HT-29 (cell line): ENCODE measurements around the gene TANGO2. TPM values are rescaled to one million over a fixed set of nuclear protein-coding genes. Genes with fewer than 3 reads are reported as not detected.

Source experiments
- DNase-seq: peaks from one replicate; pipeline ENCODE4 v3.0.0-alpha.2; 2015; ENCODE audit warnings: low spot score
- total RNA-seq: library from RNA; depleted of rRNA; stranded (reverse); fragments of >200 nt; shearing (Covaris generic); gene quantifications from 2 replicates; pipeline ENCODE4 v1.2.3, GENCODE V29; 2014

TANGO2 gene
- total RNA-seq, 1 experiment from 2014 or later: 71.9 TPM

DNA sequence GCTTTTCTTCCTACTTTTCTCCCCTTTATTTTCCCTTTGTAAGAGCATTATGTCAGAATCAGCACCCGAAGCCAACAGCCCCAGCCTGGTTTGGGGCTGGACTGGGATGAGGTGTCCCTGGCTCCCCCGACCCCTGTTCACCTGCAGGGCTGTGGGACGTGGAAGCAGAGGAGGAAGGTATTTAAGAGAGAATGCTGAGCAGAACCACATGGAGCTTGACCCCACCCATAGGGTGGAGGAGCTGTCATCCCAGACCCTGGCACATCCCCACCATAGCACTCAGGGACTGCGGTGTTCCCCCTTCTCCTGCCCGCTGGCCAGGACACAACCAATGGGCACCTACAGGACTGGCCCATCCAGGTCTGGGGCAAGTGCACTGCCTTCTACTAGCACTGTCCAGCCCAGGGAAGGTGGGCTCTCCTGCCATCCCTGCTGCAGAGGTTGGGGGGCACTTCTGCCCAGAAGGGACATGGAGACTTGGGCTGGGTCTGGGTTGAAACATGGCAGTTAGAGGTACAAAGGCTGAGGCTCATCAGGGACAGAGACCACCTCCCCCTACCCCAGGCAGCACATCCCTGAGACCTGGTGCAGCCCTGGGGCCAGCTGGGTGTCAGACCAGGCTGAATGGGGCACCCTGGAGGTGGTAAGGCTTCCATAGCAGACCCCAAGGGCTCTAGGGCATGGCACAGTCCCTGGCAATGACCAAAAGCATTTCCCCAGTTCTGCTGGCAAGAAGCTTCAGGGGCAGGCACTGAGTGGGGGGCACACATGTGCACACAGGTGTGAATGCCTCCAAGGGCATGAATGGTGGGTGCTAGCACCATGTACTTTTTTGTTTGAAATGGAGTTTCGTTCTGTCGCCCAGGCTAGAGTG, 19.7 kb downstream of the TANGO2 start:
- no peak for DNase-seq

DNA sequence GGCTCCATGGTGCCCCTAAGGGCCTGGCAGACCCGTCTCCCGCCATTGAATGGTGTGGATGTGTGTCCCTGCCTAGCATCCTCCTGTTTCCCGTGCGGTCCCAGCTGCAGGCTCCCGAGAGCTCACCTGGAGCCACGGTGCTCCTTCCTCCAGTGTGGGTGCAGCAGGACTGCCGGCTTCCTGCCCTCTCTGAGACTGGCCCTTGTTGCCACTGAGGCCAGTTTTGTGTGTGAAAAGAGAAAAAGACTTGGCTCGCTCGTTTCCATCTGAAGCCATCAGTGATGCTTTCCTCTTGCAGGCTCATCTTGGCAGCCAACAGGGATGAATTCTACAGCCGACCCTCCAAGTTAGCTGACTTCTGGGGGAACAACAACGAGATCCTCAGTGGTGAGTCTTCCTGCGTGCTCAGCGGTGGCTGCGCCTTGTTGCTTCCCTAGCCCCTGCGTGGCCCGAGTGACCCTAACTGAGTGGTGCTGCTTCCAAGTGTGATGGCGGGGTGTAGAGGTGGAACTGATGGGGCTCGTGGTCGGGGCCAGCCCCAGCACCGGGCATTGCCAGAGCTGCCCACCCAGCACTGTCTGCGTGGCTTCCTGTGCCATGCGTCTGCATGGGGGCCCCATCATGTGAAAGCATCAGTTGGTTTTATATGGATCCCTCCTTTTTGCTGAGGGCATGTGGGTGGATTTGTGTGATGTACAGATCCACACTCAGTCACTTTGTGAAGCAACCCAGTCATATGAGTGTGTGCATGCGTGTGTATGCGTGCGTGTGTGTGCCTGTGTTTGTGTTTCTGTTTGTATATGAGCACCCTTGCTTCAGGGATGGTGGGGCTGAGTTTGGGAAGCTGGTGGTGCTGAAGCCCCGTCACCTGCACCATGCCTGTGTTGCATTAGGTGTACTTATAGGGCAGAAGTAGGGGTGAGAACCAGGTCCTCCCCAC, 22.4 kb downstream of the TANGO2 start:
- DNase-seq: no peak

DNA sequence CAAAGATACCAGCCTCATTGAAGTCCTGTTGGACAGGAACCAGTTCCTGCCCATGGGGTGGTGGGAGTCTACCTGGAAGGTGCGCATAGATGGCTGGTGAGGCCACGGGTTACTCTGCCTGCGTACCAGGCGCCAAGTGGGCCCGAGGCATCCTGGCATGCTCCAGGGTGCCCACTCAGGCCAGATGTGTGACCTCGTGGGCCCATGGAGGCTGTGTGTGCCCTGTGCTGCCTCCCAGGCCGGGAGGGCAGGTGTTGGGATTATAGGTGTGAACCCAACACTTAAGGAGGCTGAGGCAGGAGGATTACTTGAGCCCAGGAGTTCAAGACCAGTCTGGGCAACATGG, 23.1 kb downstream of the TANGO2 start:
- no peak for DNase-seq

DNA sequence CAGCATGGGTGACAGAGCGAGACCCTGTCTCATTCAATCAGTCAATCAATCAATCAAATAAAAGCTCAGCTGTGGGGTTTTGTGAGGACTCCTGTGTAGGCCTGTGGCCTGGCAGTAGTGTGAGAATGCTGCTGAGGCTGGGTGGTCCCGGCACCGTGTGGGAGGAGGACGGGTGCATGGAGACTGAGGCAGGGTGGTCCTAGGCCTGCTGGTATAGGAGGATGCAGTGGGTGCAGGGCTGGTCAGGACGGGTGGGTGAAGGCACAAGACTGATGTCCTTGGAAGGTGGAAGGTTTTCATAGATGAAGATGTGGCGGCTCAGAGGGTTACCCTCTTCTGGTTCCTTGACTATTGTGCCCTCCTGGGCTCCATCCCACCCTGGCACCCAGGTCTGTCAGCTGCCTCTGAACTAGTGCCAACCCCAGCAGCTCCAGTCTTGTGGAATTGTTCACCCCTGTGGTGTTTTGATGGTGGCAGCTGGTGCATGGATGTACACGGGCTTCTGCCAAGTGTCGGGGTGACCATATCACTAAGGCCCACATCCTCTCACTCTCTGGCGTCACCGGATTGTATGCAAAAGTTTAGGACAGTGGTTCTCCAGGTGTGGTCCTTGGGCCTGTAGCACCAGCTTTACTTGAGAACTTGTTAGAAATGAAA, 23.7 kb downstream of the TANGO2 start:
- DNase-seq: no peak

DNA sequence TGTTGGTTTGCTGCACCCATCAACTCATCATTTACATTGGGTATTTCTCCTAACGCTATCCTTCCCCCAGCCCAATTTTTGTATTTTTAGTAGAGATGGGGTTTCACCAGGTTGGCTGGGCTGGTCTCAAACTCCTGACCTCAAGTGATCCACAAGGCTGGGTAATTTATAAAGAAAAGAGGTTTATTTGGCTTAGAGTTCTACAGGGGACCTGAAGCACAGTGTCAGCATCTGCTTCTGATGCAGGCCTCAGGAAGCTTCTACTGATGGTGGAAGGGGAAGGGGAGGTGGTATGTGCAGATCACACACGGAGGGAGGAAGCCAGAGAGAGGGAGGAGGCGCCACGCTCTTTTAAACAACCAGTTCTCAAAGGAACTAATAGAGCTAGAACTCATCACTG, 25.8 kb downstream of the TANGO2 start:
- DNase-seq: no peak

DNA sequence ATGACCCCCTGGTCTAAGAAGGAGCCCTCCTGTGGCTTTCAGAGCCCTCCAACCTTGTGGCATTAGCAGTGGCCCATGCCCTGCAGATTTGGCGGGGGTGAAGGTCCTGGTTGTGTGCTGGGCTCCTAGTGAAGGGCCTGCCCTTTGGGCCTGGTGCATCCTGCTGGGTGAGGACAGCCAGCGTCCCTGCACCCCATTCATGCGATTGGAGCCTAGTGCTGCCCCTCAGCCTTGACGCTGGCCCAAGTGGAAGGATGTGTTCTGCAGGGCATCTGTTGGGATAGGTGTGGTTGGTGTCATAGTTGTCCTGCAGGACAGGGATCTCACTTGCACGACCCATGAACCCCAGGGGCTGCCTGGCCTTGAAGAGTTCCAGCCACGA, 31.0 kb downstream of the TANGO2 start:
- DNase-seq: no peak

DNA sequence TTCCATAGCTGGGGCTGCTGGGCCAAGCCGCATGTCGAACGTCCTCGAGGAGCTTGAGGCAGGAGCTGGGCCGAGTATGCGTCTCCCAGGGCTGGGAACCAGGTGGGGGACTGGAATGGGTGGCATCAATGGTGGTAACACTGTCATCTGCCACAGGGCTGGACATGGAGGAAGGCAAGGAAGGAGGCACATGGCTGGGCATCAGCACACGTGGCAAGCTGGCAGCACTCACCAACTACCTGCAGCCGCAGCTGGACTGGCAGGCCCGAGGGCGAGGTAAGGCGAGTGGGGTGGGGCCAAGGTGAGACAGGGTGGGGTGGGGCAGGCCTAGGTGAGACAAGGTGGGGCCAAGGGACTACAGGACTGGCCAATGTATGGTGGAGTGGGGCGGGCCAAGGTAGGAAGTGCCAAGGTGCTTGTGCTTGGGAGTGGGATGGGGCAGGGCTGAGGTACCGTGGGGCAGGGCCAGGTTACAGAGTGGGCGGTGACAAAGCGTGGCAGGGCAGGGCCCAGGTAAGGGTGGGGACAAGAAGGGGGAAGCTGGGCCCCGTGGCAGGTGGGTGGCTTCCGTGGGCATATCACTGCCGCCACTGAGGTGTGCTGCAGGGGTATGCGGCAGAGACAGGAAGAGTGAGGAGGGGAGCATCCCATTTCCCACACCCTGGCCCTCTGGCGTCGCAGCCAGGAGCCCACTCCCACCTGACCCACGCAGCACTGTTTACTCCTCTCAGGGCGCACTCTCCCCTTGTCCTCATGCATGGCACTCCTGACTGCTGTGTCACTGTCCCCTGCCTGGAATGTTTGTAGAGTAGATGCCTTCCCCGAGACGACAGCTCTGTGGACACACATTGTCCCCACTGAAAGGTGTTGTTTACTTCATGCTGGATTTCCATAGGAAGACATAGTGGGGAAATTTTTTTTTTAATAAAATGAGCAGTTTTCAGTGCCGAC, 31.7 kb downstream of the TANGO2 start:
- peak; percentile 86 for DNase-seq

DNA sequence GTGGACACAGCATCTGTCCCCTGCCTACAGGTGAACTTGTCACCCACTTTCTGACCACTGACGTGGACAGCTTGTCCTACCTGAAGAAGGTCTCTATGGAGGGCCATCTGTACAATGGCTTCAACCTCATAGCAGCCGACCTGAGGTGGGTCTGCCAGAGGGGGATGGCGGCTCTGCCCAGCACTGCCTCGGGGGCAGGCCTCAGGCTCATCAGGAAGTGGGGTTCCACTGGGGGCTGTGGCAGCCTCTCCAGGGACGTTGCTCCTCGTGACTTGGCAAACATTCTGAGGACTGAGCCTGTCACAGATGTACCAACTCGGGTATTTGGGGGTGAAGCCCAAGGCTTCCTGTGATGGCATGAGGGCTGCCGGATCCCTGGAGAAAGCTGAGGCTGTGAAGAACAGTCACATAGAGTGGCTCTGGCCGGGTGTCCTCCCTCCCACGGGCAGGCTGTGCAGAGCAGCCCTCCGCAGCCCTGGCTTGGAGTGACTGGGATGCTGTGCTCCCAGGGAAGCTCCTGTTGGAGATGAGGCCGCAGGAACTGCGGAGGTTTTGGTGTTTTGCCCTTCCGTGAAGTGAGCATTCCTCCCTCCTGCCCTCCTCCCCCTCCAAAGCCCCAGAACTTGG, 32.6 kb downstream of the TANGO2 start:
- DNase-seq: no peak

DNA sequence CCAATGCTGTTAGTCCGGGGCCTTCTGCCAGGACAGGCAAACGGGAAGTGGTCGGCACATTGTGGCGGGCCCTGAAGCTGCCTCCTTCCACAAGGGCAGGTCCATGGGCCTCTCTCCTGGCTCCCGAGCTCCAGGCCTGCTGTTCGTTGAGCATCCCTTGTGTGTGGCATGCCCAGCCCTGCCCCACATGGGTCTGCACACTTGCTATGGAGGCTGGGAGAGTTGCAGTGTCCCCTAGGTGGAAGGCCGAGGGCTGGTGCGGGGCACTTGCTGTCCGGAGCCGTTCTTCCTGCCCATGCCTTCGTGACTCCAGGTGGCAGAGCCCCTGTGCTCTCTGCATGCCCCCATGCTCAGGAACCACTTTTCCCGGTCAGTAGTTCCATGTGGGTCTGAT, 33.1 kb downstream of the TANGO2 start:
- no peak for DNase-seq

DNA sequence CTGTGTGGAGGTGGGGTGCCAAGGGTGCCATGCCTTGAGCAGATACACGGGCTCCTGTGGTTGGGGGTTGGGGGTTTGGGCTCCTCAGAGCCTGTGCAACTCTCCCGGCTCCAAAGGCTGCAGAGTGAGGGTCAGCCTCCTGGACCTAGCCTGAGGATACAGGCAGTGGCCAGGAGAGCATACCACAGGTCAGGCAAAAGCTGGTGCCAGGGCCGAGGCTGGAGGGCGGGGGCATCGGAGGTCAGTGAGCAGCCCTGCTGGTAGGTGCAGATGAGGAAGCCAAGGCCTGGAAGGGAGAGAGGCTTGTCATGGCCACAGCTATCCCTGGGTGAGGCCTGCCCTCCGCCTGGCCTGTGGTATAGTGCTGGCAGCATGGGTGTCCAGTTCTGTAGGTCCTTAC, 33.6 kb downstream of the TANGO2 start:
- DNase-seq: no peak

DNA sequence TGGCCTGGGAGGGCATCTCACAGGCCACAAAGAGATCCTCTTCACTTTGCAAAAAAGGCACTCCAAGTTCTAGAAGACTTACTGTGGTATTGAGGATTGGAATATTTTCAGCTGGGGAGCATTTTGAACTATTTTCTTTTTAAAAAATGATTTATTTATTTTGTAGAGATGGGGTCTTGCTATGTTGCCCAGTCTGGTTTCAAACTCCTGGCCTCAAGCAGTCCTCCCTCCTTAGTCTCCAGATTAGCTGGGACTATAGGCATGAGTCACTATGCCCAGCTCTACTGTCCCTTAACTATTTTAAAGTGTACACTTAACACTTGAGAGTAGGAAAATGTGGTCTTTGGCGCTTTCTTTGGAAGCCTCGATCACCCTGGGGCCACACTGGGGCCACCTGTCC, 34.2 kb downstream of the TANGO2 start:
- DNase-seq: no peak

DNA sequence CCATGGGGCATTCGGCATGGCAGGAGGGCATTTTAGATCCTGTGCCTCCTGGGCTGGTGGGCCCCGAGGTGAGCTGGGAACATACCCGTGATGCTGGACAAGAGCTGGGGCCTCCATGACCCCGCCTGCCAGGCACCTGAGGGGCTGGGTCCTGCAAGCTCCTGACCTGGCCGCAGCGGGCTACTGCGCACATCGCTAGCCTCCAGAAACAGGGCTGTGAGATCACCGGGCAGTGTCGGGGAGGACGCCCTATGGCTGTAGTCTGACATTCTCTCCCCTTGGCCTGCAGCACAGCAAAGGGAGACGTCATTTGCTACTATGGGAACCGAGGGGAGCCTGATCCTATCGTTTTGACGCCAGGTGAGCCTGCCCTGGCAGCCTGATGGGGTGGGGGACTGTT, 34.7 kb downstream of the TANGO2 start:
- DNase-seq: no peak

DNA sequence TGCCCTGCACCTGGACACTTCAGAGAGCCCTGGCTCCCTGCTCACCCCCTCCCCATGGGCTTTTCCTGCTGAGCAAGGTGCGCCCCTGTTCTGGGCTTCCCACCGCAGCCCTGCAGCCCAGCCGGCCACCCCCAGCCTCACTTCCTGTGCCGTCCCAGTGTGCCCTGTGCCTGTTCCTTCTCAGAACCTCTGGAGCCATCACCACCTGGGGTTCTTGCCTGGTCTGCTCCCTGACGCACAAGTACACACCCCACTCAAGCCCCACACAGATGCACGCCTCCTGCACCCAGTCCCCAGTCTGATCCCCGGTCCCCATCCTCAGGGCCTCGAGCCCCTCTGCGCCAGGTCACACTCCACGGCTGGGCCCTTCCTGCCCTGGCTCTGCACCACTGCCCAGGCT, 35.3 kb downstream of the TANGO2 start:
- no peak for DNase-seq

DNA sequence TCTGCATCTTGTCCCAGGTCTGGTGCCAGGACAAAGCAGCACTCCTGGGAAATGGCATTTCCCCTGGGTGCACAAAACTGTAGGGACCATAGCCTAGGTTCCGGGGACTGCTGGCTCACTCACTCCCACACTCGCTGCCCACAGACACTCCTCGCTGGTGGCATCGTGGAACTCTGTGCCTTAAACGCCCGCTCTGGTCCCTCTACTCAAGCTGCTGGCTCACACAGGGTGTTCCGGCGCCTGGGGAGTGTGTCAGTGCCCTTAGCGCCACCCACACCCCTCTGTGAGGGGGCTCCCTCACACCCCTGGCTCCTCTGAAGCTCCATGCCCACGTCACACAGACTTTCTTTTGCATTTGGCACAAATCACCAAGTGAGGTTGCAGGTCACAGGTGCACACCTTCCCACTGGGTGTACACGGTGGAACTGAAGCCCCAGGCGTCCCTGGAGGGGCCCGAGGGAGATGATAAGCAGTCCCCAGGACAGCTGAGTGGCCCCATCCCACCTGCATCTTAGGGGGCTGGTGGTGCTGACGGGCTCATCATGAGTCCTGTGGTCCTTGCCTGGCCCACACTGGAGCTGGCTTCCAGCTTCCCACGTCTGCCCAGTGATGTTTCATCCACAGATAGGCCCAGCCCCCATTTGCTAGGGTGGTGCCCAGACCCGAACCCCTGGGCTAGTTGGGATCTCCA, 35.9 kb downstream of the TANGO2 start:
- no peak for DNase-seq

DNA sequence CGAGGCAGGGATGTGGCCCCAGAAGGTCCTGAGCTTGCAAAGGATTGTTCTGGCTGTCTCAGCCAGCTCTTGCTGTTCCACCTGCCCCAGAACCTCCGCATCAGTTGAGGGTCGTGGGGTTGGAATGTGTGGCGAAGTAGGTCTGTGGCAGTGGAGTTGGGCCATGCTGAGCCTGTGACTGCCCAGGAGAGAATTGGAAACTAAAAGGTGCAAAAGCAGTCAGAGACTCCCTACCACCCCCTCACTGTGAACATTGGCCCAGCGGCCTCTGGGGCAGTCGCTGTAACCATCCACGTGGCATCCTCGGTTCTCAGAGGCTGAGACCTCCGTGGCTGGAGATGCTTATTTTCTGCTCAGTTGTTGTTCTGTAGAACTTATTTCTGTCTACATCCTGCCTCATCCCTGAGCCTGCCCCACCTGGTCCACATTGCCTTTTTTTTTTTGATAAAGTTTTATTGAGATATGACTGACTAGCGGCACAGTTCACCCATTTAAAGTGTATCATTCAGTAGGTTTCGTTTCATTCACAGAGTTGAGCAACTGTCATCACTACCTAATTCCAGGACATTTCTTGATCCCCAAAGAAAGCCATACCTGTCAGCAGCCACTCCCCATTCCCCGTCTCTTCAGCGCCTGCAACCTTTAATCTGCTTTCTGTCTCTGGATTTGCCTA, 36.8 kb downstream of the TANGO2 start:
- DNase-seq: no peak

DNA sequence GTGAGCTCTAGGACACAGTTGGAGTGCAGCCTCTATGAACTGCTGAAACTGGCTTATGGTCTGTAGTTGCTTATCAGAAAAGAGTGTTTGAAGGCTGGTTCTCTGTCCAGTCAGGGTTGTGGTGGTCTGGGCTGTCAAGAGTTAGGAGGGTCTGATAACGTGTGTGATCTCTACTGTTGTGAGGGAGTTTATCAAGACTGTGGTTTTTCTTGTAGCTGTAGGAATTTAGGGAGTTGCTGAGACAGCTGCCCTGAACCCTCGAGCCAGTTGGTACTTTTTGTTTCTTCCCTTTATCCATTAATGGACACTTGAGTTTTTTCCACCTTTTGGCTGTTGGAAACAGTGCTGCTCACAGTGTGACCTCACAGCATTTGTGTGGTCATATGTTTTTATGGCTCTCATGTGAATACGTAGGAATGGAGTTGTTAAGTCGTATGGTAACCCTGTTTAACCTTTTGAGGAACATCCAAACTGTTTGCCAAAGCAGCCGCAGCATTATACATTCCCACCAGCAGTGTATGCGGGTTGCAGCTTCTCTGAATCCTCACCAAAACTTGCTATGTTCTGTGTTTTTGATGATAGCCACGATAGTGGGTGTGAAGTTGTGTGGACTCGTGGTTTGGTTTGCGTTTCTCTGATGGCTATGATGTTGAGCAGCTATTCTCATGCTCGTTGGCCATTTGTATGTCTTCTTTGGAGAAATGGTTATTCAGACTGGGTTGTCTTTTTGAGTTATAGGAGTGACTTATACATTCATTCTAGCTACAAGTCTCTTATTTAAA, 38.3 kb downstream of the TANGO2 start:
- no peak for DNase-seq

DNA sequence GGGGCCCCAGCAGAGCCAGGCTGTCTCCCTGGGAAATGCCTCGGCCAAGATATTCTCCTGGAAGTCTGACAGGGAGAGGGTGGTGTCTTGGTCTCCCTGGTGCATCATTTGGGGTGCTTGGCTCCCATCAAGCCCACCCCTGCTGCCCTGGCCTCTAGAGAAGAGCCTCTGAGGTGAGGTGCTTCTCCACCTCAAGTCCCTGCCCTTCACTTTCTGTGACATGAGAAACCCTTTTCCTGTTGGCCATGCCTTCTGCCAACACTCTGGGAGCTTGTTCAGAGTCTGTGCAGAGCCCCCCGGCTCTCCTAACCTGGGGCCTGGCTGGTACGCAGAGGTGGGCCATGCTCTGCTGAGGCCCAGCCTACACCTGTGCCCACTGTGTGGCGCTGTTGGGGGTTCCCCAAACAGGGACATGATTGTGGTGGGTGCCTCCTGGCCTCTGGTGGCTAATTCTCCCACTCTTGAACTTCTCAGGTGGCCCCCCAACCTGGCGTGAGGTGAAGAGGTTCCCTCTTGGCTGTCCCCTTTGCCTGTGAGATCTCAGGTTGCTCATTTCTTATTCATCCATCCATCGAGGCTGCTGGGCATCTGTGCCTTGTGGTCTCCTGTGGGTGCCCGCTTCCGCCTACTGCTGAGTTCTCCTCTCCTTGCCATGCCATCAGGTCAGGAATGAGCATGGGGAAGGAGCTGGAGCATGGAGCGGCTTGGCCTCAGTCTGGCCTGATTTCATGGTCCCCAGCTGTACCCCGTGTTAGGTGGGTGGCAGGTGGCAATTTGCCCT, 40.0 kb downstream of the TANGO2 start:
- DNase-seq: no peak

DNA sequence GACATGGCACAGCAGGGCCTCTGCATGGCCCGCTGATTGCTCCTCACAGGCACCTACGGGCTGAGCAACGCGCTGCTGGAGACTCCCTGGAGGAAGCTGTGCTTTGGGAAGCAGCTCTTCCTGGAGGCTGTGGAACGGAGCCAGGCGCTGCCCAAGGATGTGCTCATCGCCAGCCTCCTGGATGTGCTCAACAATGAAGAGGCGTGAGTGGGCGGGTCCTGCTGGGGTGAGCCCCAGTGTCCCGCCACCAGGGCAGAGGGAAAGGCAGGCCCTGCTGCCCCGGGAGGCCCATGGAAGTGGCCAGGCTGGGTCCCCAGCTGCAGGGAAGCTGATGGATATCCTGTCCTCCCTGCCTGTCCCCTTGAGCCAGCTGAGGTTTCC, 40.6 kb downstream of the TANGO2 start:
- peak; percentile 47 for DNase-seq
